Activated CD4-positive, alpha-beta T cell treated with anti-CD3 and anti-CD28 coated beads for 4 hours (primary cell): ENCODE data around the gene LOX.
A peak's percentile ranks its signal among the peaks of the same experiment; 100 is the strongest.
"Not testable (repeated sequence)": the region's sequence is repeated elsewhere in the genome, so short reads cannot be mapped to it uniquely, and the experiment has no call there.

Source experiments
- DNase-seq, 2 donors: peaks; one replicate each; pipeline ENCODE4 v3.0.0-alpha.2; 2020

LOX gene

GRCh38 chr5:122097391-122097790 lies 19.3 kb upstream of the LOX start:
- no peak for DNase-seq

GRCh38 chr5:122095158-122095557 lies 17.1 kb upstream of the LOX start:
- DNase-seq, result no peak

- DNase-seq, result not testable (repeated sequence)
Measured at GRCh38 chr5:122094251-122094650, 16.2 kb upstream of the LOX start.

- no peak for DNase-seq
Measured at GRCh38 chr5:122093415-122094180, 15.5 kb upstream of the LOX start.

- no peak for DNase-seq
Measured at GRCh38 chr5:122091936-122092600, 14.0 kb upstream of the LOX start.

GRCh38 chr5:122089096-122090013 lies 11.3 kb upstream of the LOX start:
- DNase-seq, result no peak

- DNase-seq, result no peak
Measured at GRCh38 chr5:122085041-122085440, 7.0 kb upstream of the LOX start.

GRCh38 chr5:122083535-122083934 lies 5.5 kb upstream of the LOX start:
- DNase-seq, result no peak

- DNase-seq, result no peak
Measured at GRCh38 chr5:122081541-122081940, 3.5 kb upstream of the LOX start.

- no peak for DNase-seq
Measured at GRCh38 chr5:122077366-122078115, 518 bp downstream of the LOX start.

- DNase-seq, result peak in 1 of 2 donors; percentile 9
Measured at GRCh38 chr5:122076669-122077365, 1.2 kb downstream of the LOX start.

- DNase-seq, result no peak
Measured at GRCh38 chr5:122076050-122076461, 2.0 kb downstream of the LOX start.

- DNase-seq, result no peak
Measured at GRCh38 chr5:122073864-122074263, 4.2 kb downstream of the LOX start.

- DNase-seq, result no peak
Measured at GRCh38 chr5:122073018-122073417, 5.0 kb downstream of the LOX start.

GRCh38 chr5:122067390-122067789 lies 10.7 kb downstream of the LOX start:
- no peak for DNase-seq

GRCh38 chr5:122064992-122065391 lies 13.1 kb downstream of the LOX start:
- no peak for DNase-seq

- DNase-seq, result no peak
Measured at GRCh38 chr5:122063836-122064235, 14.2 kb downstream of the LOX start.

- DNase-seq, result no peak
Measured at GRCh38 chr5:122062205-122062604, 15.9 kb downstream of the LOX start.

GRCh38 chr5:122056913-122057312 lies 21.1 kb downstream of the LOX start:
- no peak for DNase-seq

GRCh38 chr5:122054266-122054665 lies 23.8 kb downstream of the LOX start:
- DNase-seq, result no peak

- no peak for DNase-seq
Measured at GRCh38 chr5:122053181-122054109, 24.6 kb downstream of the LOX start.
